Measurements from ENCODE around the gene HTT. TPM values are rescaled to one million over a fixed set of nuclear protein-coding genes. Genes with fewer than 3 reads are reported as not detected.

The HTT gene
- total RNA-seq, 1 donor from 2014 or later, result 48.0 TPM

- no peak for TF ChIP-seq CTCF (conservative IDR thresholded peaks at IDR 0.05)
- peaks cover 5% of the 10 kb centered on the region for H3K4me1 Mint-ChIP-seq (ENCODE audit: unreplicated experiment)
- no peaks in the 10 kb centered on the region for H3K27me3 Mint-ChIP-seq
- no peaks in the 10 kb centered on the region for H3K9me3 Mint-ChIP-seq
- peak overlapping the region; percentile 28 for H3K4me3 Mint-ChIP-seq
- no peak overlapping the region for H3K27ac Mint-ChIP-seq
- H3K36me3 Mint-ChIP-seq, result peaks cover 28% of the 10 kb centered on the region
- DNase-seq (ENCODE audit: extremely low spot score, unreplicated experiment), result no peak
These were observed 47.6 kb downstream of the HTT start for GRCh38 chr4:3122081-3122563.

- no peaks in the 10 kb centered on the region for H3K27me3 Mint-ChIP-seq
- no peak for TF ChIP-seq CTCF (conservative IDR thresholded peaks at IDR 0.05)
- H3K36me3 Mint-ChIP-seq, result peaks cover 29% of the 10 kb centered on the region
- peak overlapping the region; percentile 5 for H3K27ac Mint-ChIP-seq
- peaks cover 5% of the 10 kb centered on the region for H3K4me1 Mint-ChIP-seq (ENCODE audit: unreplicated experiment)
- no peak overlapping the region for H3K4me3 Mint-ChIP-seq
- no peaks in the 10 kb centered on the region for H3K9me3 Mint-ChIP-seq
- DNase-seq (ENCODE audit: extremely low spot score, unreplicated experiment), result no peak
These were observed 48.7 kb downstream of the HTT start for GRCh38 chr4:3123181-3123671.

- no peak overlapping the region for H3K27ac Mint-ChIP-seq
- peaks cover 5% of the 10 kb centered on the region for H3K4me1 Mint-ChIP-seq (ENCODE audit: unreplicated experiment)
- DNase-seq (ENCODE audit: extremely low spot score, unreplicated experiment), result no peak
- H3K9me3 Mint-ChIP-seq, result no peaks in the 10 kb centered on the region
- H3K27me3 Mint-ChIP-seq, result no peaks in the 10 kb centered on the region
- no peak for TF ChIP-seq CTCF (conservative IDR thresholded peaks at IDR 0.05)
- H3K36me3 Mint-ChIP-seq, result peaks cover 35% of the 10 kb centered on the region
- no peak overlapping the region for H3K4me3 Mint-ChIP-seq
These were observed 49.7 kb downstream of the HTT start for GRCh38 chr4:3124070-3124767.

- H3K36me3 Mint-ChIP-seq, result peaks cover 41% of the 10 kb centered on the region
- peaks cover 3% of the 10 kb centered on the region for H3K4me1 Mint-ChIP-seq (ENCODE audit: unreplicated experiment)
- DNase-seq (ENCODE audit: extremely low spot score, unreplicated experiment), result no peak
- no peaks in the 10 kb centered on the region for H3K27me3 Mint-ChIP-seq
- no peaks in the 10 kb centered on the region for H3K9me3 Mint-ChIP-seq
- H3K4me3 Mint-ChIP-seq, result no peak overlapping the region
- H3K27ac Mint-ChIP-seq, result no peak overlapping the region
- no peak for TF ChIP-seq CTCF (conservative IDR thresholded peaks at IDR 0.05)
These were observed 52.6 kb downstream of the HTT start for GRCh38 chr4:3127112-3127511.

GRCh38 chr4:3128058-3128457, 53.6 kb downstream of the HTT start:
- no peaks in the 10 kb centered on the region for H3K27me3 Mint-ChIP-seq
- no peak for DNase-seq (ENCODE audit: extremely low spot score, unreplicated experiment)
- TF ChIP-seq CTCF (conservative IDR thresholded peaks at IDR 0.05), result no peak
- no peaks in the 10 kb centered on the region for H3K9me3 Mint-ChIP-seq
- no peak overlapping the region for H3K27ac Mint-ChIP-seq
- H3K36me3 Mint-ChIP-seq, result peaks cover 44% of the 10 kb centered on the region
- no peak overlapping the region for H3K4me3 Mint-ChIP-seq
- H3K4me1 Mint-ChIP-seq (ENCODE audit: unreplicated experiment), result no peaks in the 10 kb centered on the region

Data from type B pancreatic cell (in vitro differentiated cells).